ENCODE data around the gene WNT6.

WNT6 gene

DNA sequence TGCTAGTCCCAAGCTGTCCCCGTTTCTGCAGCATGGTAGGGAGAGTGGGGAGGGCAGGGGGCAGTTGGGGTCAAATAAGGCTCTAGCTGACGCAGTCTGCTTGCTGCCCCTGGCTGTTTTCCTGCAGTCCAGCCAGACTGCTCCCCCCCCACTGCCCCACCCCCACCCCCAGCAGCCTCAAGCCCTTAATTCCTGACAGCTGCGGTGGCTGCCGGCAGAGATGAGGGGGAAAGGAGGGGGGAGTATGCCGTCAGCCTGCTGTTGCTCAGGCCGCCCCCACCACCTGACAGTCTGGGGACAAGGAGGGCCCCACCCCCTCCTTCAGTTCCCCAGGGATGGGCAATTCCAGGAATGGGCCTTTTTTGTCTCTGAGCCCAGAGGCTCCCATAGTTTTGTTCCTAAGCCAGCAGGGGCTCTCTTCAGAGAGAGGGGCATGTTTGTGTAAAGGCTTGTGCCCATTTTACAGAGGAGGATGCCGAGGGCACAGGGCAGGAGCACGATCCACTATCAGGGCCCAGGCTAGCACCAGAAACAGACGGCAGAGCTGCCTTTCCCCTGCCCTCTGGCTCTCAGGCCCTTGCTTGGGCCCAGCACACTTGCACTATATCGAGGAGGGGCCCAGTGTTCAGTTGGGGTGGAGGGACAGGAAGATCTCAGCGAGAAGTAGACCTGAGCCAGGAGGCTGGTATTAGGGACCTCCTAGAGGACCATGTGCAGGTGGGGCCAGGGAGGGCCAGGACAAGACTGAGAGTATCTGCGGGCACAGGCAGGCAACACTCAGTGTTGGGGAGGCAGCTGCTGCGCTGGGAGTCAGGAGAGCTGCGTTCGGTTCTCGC lies 19.5 kb downstream of the WNT6 start:
- TF ChIP-seq, protein P1, sequence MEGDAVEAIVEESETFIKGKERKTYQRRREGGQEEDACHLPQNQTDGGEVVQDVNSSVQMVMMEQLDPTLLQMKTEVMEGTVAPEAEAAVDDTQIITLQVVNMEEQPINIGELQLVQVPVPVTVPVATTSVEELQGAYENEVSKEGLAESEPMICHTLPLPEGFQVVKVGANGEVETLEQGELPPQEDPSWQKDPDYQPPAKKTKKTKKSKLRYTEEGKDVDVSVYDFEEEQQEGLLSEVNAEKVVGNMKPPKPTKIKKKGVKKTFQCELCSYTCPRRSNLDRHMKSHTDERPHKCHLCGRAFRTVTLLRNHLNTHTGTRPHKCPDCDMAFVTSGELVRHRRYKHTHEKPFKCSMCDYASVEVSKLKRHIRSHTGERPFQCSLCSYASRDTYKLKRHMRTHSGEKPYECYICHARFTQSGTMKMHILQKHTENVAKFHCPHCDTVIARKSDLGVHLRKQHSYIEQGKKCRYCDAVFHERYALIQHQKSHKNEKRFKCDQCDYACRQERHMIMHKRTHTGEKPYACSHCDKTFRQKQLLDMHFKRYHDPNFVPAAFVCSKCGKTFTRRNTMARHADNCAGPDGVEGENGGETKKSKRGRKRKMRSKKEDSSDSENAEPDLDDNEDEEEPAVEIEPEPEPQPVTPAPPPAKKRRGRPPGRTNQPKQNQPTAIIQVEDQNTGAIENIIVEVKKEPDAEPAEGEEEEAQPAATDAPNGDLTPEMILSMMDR (IDR thresholded peaks at IDR 0.05; ENCODE audit: low read depth, low read length): no peak
- no peak for DNase-seq (ENCODE audit: extremely low read depth, low read depth)

DNA sequence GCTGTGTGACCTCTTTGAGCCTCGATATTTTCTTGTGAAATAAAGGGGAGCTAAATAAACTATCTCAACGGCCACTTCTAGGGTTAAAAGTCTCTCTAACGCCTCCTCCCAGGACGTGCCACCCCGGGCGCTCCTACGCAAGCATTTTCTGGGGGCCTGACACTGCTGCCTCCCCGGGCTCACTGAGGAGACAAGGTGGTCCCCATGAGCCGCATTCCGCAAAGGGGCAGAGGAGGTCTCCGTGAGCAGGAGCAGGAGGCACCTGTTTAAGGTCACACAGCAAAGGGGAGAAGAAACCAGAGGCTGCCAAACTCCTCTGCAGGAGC lies 20.1 kb downstream of the WNT6 start:
- TF ChIP-seq, protein P1 (IDR thresholded peaks at IDR 0.05; ENCODE audit: low read depth, low read length): no peak
- no peak for DNase-seq (ENCODE audit: extremely low read depth, low read depth)

GRCh38 chr2:218880102-218880858 lies 20.7 kb downstream of the WNT6 start, which contains the start of gene WNT10A:
TSS of gene WNT10A (plus strand) at chr2:218880852. CDS start at chr2:218880996, 144 bp downstream.
- TF ChIP-seq, protein P1 (IDR thresholded peaks at IDR 0.05; ENCODE audit: low read depth, low read length): no peak
- no peak for DNase-seq (ENCODE audit: extremely low read depth, low read depth)

GRCh38 chr2:218880859-218881594 lies 21.4 kb downstream of the WNT6 start:
- DNase-seq (ENCODE audit: extremely low read depth, low read depth): no peak
- TF ChIP-seq, protein P1 (IDR thresholded peaks at IDR 0.05; ENCODE audit: low read depth, low read length): no peak

DNA sequence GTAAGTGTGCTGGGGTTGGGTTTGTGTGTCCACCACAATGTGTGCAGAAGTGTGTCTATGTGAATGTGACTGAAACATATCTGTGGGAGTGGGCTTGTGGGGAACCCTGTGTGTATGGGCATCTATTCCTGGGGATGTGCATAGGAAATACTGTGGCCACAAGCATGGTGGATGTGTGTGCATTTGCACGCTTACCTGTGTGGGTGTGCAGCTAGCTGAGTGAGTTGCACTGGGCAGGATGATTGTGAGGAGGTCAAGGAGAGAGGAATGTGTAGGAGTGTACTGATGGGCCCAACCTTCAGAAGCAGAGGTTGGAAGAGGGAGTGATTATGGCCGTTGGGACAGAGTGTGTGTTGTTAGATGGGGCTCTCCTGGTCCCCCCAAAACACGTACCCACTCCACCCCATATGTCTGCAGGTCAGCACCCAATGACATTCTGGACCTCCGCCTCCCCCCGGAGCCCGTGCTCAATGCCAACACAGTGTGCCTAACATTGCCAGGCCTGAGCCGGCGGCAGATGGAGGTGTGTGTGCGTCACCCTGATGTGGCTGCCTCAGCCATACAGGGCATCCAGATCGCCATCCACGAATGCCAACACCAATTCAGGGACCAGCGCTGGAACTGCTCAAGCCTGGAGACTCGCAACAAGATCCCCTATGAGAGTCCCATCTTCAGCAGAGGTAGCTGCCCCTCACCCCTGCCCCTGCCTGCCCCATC lies 22.3 kb downstream of the WNT6 start:
- TF ChIP-seq, protein P1 (IDR thresholded peaks at IDR 0.05; ENCODE audit: low read depth, low read length): no peak
- no peak for DNase-seq (ENCODE audit: extremely low read depth, low read depth)

- TF ChIP-seq, protein P1 (IDR thresholded peaks at IDR 0.05; ENCODE audit: low read depth, low read length): no peak
- DNase-seq (ENCODE audit: extremely low read depth, low read depth): no peak
Observed at GRCh38 chr2:218882461-218882816, 22.8 kb downstream of the WNT6 start.

Data from AG09319 (cell line).